IPS DF 6.9 (cell line): Measurements from ENCODE around the gene TIMM9.
A peak's percentile ranks its signal among the peaks of the same experiment; 100 is the strongest.

Experiments
- DNase-seq: peaks from one replicate; pipeline ENCODE4 v3.0.0-alpha.2; 2013; ENCODE audit warnings: low read depth, low spot score
- H3K27ac ChIP-seq: one replicate; pipeline ENCODE4 v1.5.1; 2013; ENCODE audit warnings: low read length, control low read depth
- H3K27me3 ChIP-seq: 2 replicates; pipeline ENCODE4 v1.6.1; 2013; ENCODE audit warnings: mild to moderate bottlenecking, low read length; ENCODE audit not compliant: control insufficient read depth, insufficient read depth
- H3K36me3 ChIP-seq: 2 replicates; pipeline ENCODE4 v1.6.1; 2013; ENCODE audit warnings: low read length; ENCODE audit not compliant: control insufficient read depth, insufficient read depth
- H3K4me1 ChIP-seq: 2 replicates; pipeline ENCODE4 v1.6.1; 2013; ENCODE audit warnings: low read length; ENCODE audit not compliant: control insufficient read depth, insufficient read depth
- H3K4me3 ChIP-seq: 2 replicates; pipeline ENCODE4 v1.5.1; 2013; ENCODE audit warnings: mild to moderate bottlenecking, low read length
- H3K9me3 ChIP-seq: 2 replicates; pipeline ENCODE4 v1.6.1; 2013; ENCODE audit warnings: low read length, inconsistent platforms; ENCODE audit not compliant: control insufficient read depth, insufficient read depth
- WGBS: extraction: QIAGEN DNeasy Blood & Tissue Kit; methylation state at CpG from one replicate; pipeline ENCODE4 v1.1.7; 2013; ENCODE audit warnings: mixed read lengths, missing lambda C conversion rate; ENCODE audit not compliant: insufficient read length, insufficient coverage; 5-methylcytosine and 5-hydroxymethylcytosine counted together

TIMM9 gene

DNA sequence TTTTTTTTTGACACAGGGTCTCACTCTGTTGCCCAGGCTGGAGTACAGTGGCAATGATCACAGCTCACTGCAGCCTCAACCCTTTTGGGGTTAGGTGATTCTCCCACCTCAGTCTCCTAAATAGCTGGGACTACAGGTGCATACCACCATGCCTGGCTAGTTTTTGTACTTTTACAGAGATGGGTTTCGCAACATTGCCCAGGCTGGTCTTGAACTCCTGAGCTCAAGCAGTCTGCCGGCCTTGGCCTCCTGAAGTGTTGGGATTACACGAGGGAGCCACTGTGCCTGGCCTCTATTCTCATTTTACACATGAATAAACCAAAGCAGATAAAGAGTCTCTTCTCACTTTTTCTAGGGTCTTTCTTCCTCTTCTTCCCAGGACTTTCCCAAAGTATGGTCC, 28.4 kb downstream of the TIMM9 start:
- Histone ChIP-seq H3K4me1 (peaks cover 3% of the 10 kb centered on the region; the same call in 1 of the 2 replicates), H3K27me3 (no peaks in the 10 kb centered on the region), H3K9me3 (no peaks in the 10 kb centered on the region), H3K4me3 (no peak overlapping the region), H3K36me3 (no peaks in the 10 kb centered on the region; the same call in 1 of the 2 replicates), H3K27ac (no peak overlapping the region)
- WGBS, result no CpG with 5 or more reads among the region's 3 CpGs
- no peak for DNase-seq

GRCh38 chr14:58398495-58398894, 28.8 kb downstream of the TIMM9 start:
- no peaks in the 10 kb centered on the region for H3K9me3 ChIP-seq
- no peak overlapping the region for H3K27ac ChIP-seq
- H3K4me1 ChIP-seq, result peaks cover 3% of the 10 kb centered on the region; the same call in 1 of the 2 replicates
- H3K27me3 ChIP-seq, result no peaks in the 10 kb centered on the region
- H3K4me3 ChIP-seq, result no peak overlapping the region
- H3K36me3 ChIP-seq, result no peaks in the 10 kb centered on the region; the same call in 1 of the 2 replicates
- DNase-seq, result no peak

DNA sequence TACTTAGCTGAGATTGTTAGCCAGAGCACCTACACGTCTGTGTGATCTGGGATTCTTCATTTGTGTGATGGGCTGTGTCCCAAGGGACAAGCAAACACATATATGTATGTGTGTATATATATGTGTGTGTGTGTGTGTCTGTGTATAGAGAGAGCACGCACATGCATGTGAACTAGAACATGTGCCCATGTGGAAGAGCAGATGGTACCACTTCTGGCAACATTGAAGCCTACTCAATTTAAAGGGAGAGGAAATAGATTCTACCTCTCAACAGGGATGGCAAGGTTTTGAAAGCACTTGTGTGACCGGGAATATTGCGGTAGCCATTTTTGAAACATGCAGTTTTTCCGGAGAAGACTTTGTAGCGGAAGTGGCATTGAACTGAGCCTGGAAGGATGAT, 30.2 kb downstream of the TIMM9 start:
- Histone ChIP-seq H3K9me3 (no peaks in the 10 kb centered on the region), H3K4me3 (no peak overlapping the region), H3K27me3 (no peaks in the 10 kb centered on the region), H3K4me1 (peaks cover 3% of the 10 kb centered on the region; the same call in 1 of the 2 replicates), H3K27ac (no peak overlapping the region), H3K36me3 (no peaks in the 10 kb centered on the region; the same call in 1 of the 2 replicates)
- WGBS, result no CpG with 5 or more reads among the region's 6 CpGs
- no peak for DNase-seq

GRCh38 chr14:58395812-58396788, 31.2 kb downstream of the TIMM9 start, which contains the start of gene TOMM20L:
TOMM20L (plus strand) TSS chr14:58395930; CDS start chr14:58395958, 28 bp downstream.
- no peak within 1 kb of the TSS for H3K27ac ChIP-seq
- H3K36me3 ChIP-seq, result no peaks in the 10 kb centered on the region; the same call in 1 of the 2 replicates
- no CpG with 5 or more reads among the region's 86 CpGs for WGBS
- H3K4me1 ChIP-seq, result peaks cover 3% of the 10 kb centered on the region; the same call in 1 of the 2 replicates
- no peaks in the 10 kb centered on the region for H3K27me3 ChIP-seq
- DNase-seq, result peak; percentile 57
- peak within 1 kb of the TSS; percentile 54; the same call in 1 of the 2 replicates for H3K4me3 ChIP-seq
- no peaks in the 10 kb centered on the region for H3K9me3 ChIP-seq

DNA sequence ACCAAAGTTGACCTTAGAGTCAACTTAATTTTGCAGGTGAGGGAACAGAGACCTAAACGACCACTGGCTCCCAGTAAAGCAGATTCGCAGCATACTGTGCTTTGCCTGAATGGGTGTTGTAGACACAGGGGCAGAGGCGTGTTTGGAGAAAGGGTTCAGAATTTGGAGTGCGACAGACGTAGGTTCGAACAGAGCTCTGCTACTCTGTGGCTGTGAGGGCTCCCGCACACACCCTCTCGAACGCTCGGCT, 31.8 kb downstream of the TIMM9 start:
- no peak overlapping the region for H3K27ac ChIP-seq
- no peaks in the 10 kb centered on the region; the same call in 1 of the 2 replicates for H3K36me3 ChIP-seq
- no CpG with 5 or more reads among the region's 10 CpGs for WGBS
- H3K4me3 ChIP-seq, result peak overlapping the region; percentile 54; the same call in 1 of the 2 replicates
- no peaks in the 10 kb centered on the region for H3K9me3 ChIP-seq
- H3K4me1 ChIP-seq, result peaks cover 3% of the 10 kb centered on the region; the same call in 1 of the 2 replicates
- H3K27me3 ChIP-seq, result no peaks in the 10 kb centered on the region
- no peak for DNase-seq

DNA sequence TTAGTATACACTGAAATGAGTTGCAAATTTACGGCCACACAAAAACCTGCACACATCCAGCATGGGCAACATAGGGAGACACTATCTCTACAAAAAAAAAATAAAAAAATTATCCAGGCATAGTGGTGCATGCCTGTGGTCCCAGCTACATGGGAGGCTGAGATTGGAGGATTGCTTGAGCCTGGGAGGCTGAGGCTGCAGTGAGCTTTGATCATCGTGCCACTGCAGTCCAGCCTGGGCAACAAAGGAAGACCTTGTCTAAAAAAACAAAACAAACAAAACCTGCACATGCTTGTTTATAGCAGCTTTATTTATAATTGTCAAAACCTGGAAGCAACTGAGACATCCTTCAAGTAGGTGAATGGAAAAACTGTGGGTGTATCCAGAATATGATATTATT, 36.5 kb downstream of the TIMM9 start:
- H3K36me3 ChIP-seq, result no peaks in the 10 kb centered on the region
- no peak overlapping the region for H3K27ac ChIP-seq
- peaks cover 3% of the 10 kb centered on the region; the same call in 1 of the 2 replicates for H3K4me1 ChIP-seq
- no peak for DNase-seq
- H3K9me3 ChIP-seq, result no peaks in the 10 kb centered on the region
- no peaks in the 10 kb centered on the region for H3K27me3 ChIP-seq
- no peak overlapping the region for H3K4me3 ChIP-seq
- WGBS, result no CpG with 5 or more reads among the region's 2 CpGs

GRCh38 chr14:58376791-58377190, 50.5 kb downstream of the TIMM9 start:
- no peak overlapping the region for H3K4me3 ChIP-seq
- no peaks in the 10 kb centered on the region for H3K4me1 ChIP-seq
- DNase-seq, result no peak
- no peaks in the 10 kb centered on the region for H3K27me3 ChIP-seq
- H3K9me3 ChIP-seq, result no peaks in the 10 kb centered on the region
- no peaks in the 10 kb centered on the region for H3K36me3 ChIP-seq
- H3K27ac ChIP-seq, result no peak overlapping the region

DNA sequence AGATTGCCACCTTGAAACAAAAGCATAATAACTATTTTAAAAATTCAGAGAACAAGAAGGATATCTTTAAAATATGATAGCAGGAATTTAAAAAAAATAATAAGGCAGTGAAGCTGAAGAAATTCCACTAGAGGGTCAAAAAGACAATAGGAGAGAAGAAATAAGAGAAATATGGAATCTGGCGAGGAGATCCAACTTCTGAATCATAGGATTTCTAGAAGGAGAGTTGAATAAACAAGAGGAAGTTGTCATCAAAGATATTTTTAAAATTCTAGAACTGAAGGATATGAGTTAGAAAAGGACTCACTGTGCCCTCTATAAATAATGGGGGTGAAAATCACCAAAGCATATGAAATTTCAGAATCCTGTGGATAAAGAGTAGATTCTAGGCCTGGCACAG, 58.4 kb downstream of the TIMM9 start:
- no peak overlapping the region for H3K4me3 ChIP-seq
- peaks cover 3% of the 10 kb centered on the region; the same call in 1 of the 2 replicates for H3K36me3 ChIP-seq
- WGBS, result no CpG with 5 or more reads among the region's 1 CpG
- no peaks in the 10 kb centered on the region for H3K27me3 ChIP-seq
- DNase-seq, result no peak
- H3K4me1 ChIP-seq, result no peaks in the 10 kb centered on the region
- no peaks in the 10 kb centered on the region for H3K9me3 ChIP-seq
- no peak overlapping the region for H3K27ac ChIP-seq

DNA sequence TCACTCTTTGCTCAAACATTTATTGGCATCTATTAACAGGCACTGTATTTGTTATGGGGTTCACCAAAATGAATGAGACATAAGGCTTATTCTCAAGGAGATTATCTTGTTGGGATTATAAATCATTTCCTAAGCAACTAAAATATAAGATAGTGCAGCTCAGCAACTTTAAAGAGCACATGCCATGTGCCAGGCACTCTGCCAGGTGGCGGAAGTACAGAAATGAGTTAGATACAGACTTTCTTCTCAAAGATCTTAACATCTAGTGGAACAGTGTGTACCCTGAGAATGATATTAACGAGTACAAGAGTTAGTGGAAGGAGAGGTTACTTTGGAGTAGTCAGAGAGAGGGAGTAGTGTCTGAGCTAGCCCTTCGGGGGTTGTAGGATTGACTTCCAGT, 60.0 kb downstream of the TIMM9 start:
- Histone ChIP-seq H3K27ac (no peak overlapping the region), H3K9me3 (no peaks in the 10 kb centered on the region), H3K36me3 (peaks cover 3% of the 10 kb centered on the region; the same call in 1 of the 2 replicates), H3K27me3 (no peaks in the 10 kb centered on the region), H3K4me3 (no peak overlapping the region), H3K4me1 (no peaks in the 10 kb centered on the region)
- DNase-seq, result no peak
- no CpG with 5 or more reads among the region's 3 CpGs for WGBS

- DNase-seq, result no peak
- H3K36me3 ChIP-seq, result peaks cover 3% of the 10 kb centered on the region; the same call in 1 of the 2 replicates
- no peaks in the 10 kb centered on the region for H3K4me1 ChIP-seq
- no peaks in the 10 kb centered on the region for H3K27me3 ChIP-seq
- H3K9me3 ChIP-seq, result no peaks in the 10 kb centered on the region
- H3K4me3 ChIP-seq, result no peak overlapping the region
- H3K27ac ChIP-seq, result no peak overlapping the region
- no CpG with 5 or more reads among the region's 4 CpGs for WGBS
Measured at GRCh38 chr14:58364316-58364715, 63.0 kb downstream of the TIMM9 start.
